Neural crest cell (in vitro differentiated cells): ENCODE data around the gene P2RX1. TPM values are rescaled to one million over a fixed set of nuclear protein-coding genes. Genes with fewer than 3 reads are reported as not detected.

Experiments used
- DNase-seq: peaks from one replicate; pipeline ENCODE4 v3.0.0; 2021; ENCODE audit warnings: low read depth, mixed read lengths, low spot score
- H3K27ac Mint-ChIP-seq: one replicate; pipeline ENCODE4 v1.8.0; 2021; ENCODE audit warnings: mild to moderate bottlenecking, mixed read lengths; ENCODE audit not compliant: unreplicated experiment
- H3K27me3 Mint-ChIP-seq: 2 replicates; pipeline ENCODE4 v1.8.0; 2021; ENCODE audit warnings: low read depth, mild to moderate bottlenecking, mixed read lengths
- H3K36me3 Mint-ChIP-seq: 2 replicates; pipeline ENCODE4 v1.8.0; 2021; ENCODE audit warnings: low read depth, mild to moderate bottlenecking, mixed read lengths
- H3K4me1 Mint-ChIP-seq: 2 replicates; pipeline ENCODE4 v1.8.0; 2021; ENCODE audit warnings: mixed read lengths
- H3K4me3 Mint-ChIP-seq: one replicate; pipeline ENCODE4 v1.8.0; 2021; ENCODE audit warnings: mild to moderate bottlenecking, mixed read lengths
- H3K9me3 Mint-ChIP-seq: 2 replicates; pipeline ENCODE4 v1.8.0; 2021; ENCODE audit warnings: mixed read lengths
- total RNA-seq: library from RNA; stranded (reverse); gene quantifications from 2 replicates; pipeline ENCODE4 v1.2.1, GENCODE V29; 2021
- TF ChIP-seq, protein P1 (sequence below): fragments of 200-600 bp; sonication (generic); conservative IDR thresholded peaks from 2 replicates; pipeline ENCODE4 v1.5.0; 2021; ENCODE audit warnings: antibody characterized with exemption, mild to moderate bottlenecking

P2RX1 gene
- total RNA-seq, 1 donor from 2014 or later: not detected

GRCh38 chr17:3959295-3959899 lies 43.1 kb upstream of the P2RX1 start:
- no peak for DNase-seq
- no peaks in the 10 kb centered on the region for H3K4me1 Mint-ChIP-seq
- H3K27me3 Mint-ChIP-seq: peaks cover 41% of the 10 kb centered on the region
- no peak overlapping the region for H3K27ac Mint-ChIP-seq
- TF ChIP-seq, protein P1, sequence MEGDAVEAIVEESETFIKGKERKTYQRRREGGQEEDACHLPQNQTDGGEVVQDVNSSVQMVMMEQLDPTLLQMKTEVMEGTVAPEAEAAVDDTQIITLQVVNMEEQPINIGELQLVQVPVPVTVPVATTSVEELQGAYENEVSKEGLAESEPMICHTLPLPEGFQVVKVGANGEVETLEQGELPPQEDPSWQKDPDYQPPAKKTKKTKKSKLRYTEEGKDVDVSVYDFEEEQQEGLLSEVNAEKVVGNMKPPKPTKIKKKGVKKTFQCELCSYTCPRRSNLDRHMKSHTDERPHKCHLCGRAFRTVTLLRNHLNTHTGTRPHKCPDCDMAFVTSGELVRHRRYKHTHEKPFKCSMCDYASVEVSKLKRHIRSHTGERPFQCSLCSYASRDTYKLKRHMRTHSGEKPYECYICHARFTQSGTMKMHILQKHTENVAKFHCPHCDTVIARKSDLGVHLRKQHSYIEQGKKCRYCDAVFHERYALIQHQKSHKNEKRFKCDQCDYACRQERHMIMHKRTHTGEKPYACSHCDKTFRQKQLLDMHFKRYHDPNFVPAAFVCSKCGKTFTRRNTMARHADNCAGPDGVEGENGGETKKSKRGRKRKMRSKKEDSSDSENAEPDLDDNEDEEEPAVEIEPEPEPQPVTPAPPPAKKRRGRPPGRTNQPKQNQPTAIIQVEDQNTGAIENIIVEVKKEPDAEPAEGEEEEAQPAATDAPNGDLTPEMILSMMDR: no peak
- H3K4me3 Mint-ChIP-seq: no peak overlapping the region
- H3K36me3 Mint-ChIP-seq: no peaks in the 10 kb centered on the region
- H3K9me3 Mint-ChIP-seq: no peaks in the 10 kb centered on the region

DNA sequence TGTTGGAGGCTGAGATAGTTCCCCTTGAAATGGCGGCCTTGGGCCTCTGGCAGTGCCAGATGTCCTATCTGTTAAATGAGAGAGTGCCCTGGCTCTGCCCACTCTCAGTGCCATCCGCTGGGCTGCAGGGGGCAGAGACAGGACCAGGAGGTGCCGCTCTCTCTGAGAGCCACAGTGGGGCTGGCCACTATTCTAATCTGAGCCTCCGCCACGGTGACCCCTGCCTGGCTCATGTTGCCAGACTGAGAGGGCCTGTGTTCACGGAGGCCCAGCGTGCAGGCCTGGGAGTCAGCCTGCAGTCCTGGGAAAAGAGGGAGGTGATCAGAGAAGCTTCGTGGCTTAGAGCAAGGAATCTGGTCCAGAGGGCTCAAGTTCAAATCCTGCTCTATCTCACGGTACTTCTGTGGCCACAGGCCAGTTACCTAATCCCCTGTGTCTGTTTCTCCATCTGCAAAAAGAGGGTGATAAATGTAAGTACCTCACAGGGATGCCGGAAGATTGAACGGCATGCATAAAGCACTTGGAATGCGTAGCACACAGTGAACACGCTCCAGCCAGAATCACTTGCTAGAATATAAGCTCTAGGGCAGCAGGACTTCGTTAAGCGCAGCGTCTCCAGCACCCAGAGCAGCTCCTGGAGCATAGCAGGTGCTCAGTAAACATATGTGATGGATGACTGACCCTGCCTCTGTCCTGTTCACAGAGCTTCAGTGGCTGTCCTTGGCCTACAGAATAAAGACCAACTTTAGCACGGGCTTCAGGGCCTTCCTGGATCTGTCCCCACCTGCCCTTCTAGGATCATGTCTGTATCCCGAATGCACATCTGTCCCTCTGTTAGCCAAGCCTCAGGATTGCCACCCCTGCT lies 41.7 kb upstream of the P2RX1 start:
- no peak overlapping the region for H3K4me3 Mint-ChIP-seq
- no peaks in the 10 kb centered on the region for H3K36me3 Mint-ChIP-seq
- H3K4me1 Mint-ChIP-seq: no peaks in the 10 kb centered on the region
- H3K27ac Mint-ChIP-seq: no peak overlapping the region
- TF ChIP-seq, protein P1: no peak
- H3K9me3 Mint-ChIP-seq: no peaks in the 10 kb centered on the region
- no peak for DNase-seq
- peaks cover 33% of the 10 kb centered on the region for H3K27me3 Mint-ChIP-seq

DNA sequence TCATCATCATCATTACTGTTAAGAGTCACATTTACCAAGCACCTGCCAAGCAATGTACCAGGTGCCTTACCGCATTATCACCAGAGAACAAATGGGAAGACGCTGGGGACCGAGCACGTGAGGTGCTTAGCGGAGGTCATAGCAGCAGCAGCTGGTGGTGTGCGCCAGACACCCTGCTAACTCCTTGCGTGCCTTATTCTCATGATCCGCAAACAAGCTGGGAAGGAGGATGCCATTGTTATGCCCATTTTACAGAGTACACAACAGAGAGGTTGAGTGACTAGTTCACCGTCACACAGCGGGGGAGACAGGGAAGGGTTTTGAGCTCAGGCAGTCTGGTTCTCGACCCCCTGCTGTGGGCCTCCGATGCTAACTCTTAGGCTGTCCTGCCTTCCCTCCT lies 40.7 kb upstream of the P2RX1 start:
- no peak overlapping the region for H3K27ac Mint-ChIP-seq
- H3K9me3 Mint-ChIP-seq: no peaks in the 10 kb centered on the region
- no peak overlapping the region for H3K4me3 Mint-ChIP-seq
- TF ChIP-seq, protein P1: no peak
- no peaks in the 10 kb centered on the region for H3K36me3 Mint-ChIP-seq
- no peak for DNase-seq
- H3K27me3 Mint-ChIP-seq: peaks cover 23% of the 10 kb centered on the region
- H3K4me1 Mint-ChIP-seq: no peaks in the 10 kb centered on the region

DNA sequence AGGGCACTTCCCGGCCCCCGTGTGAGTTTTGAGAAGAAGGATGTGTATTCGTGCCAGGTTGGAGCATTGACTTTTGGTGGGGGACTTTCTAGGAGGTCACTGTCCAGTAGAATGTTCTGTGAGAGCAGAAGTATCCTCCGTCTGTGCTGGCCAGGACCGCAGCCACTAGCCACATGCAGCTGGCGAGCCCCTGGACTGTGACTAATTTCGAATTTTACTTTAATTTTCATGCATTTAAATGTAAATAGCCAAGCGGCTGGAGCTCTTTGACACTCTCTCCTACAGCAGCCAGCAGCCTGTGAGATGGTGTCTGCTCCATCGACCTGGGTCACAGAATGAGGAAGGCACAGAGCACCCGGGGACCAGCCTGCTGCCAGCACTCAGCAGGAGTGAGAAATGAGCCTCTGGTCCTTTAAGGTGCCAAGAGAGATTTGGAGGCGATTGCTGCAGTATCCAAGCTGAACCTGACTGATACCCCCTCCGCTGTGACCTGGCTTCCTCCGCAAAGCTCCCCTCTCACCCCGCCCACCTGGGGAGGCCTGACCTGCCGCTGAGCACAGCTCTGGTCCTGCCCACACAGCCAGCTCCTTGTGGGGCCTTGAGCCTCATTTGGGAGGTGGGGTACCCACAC lies 40.2 kb upstream of the P2RX1 start:
- no peaks in the 10 kb centered on the region for H3K36me3 Mint-ChIP-seq
- no peak overlapping the region for H3K4me3 Mint-ChIP-seq
- TF ChIP-seq, protein P1: no peak
- peaks cover 18% of the 10 kb centered on the region for H3K27me3 Mint-ChIP-seq
- no peaks in the 10 kb centered on the region for H3K9me3 Mint-ChIP-seq
- H3K4me1 Mint-ChIP-seq: no peaks in the 10 kb centered on the region
- no peak overlapping the region for H3K27ac Mint-ChIP-seq
- no peak for DNase-seq

- no peak overlapping the region for H3K27ac Mint-ChIP-seq
- H3K36me3 Mint-ChIP-seq: no peaks in the 10 kb centered on the region
- no peaks in the 10 kb centered on the region for H3K9me3 Mint-ChIP-seq
- no peak for DNase-seq
- no peak overlapping the region for H3K4me3 Mint-ChIP-seq
- H3K4me1 Mint-ChIP-seq: no peaks in the 10 kb centered on the region
- TF ChIP-seq, protein P1: no peak
- H3K27me3 Mint-ChIP-seq: peaks cover 10% of the 10 kb centered on the region
Observed at GRCh38 chr17:3955673-3955988, 39.4 kb upstream of the P2RX1 start.
